GM12891 (cell line): ENCODE measurements around the gene AMZ2.
"Not testable (repeated sequence)": the region's sequence is repeated elsewhere in the genome, so short reads cannot be mapped to it uniquely, and the experiment has no call there.

Source experiments
- DNase-seq: peaks from one replicate; pipeline ENCODE4 v3.0.0; 2011; ENCODE audit warnings: low spot score; ENCODE audit not compliant: insufficient read length
- FAIRE-seq: peaks from 2 replicates; lab custom pipeline; 2011; peaks lifted over from hg19 to GRCh38; lab: Jason Lieb, UNC
- PAX5 ChIP-seq: IDR thresholded peaks from 2 replicates; pipeline ENCODE4 v1.6.1; 2011; ENCODE audit warnings: low read length, moderate library complexity, mild to moderate bottlenecking; ENCODE audit not compliant: insufficient read depth, severe bottlenecking
- POLR2A ChIP-seq: IDR thresholded peaks from 2 replicates; pipeline ENCODE4 v1.6.1; 2011; ENCODE audit warnings: low read depth, low read length, control low read depth
- POLR2AphosphoS5 ChIP-seq: IDR thresholded peaks from 2 replicates; pipeline ENCODE4 v1.6.1; 2011; ENCODE audit warnings: low read depth, low read length, control low read depth
- POU2F2 ChIP-seq: IDR thresholded peaks from 2 replicates; pipeline ENCODE4 v1.6.1; 2011; ENCODE audit warnings: low read depth, mild to moderate bottlenecking, control low read depth, low read length, moderate library complexity
- SPI1 ChIP-seq: IDR thresholded peaks from 2 replicates; pipeline ENCODE4 v1.6.1; 2011; ENCODE audit warnings: low read depth, low read length, control low read depth
- TAF1 ChIP-seq: IDR thresholded peaks from 2 replicates; pipeline ENCODE4 v1.6.1; 2011; ENCODE audit warnings: low read depth, low read length, control low read depth

The AMZ2 gene

DNA sequence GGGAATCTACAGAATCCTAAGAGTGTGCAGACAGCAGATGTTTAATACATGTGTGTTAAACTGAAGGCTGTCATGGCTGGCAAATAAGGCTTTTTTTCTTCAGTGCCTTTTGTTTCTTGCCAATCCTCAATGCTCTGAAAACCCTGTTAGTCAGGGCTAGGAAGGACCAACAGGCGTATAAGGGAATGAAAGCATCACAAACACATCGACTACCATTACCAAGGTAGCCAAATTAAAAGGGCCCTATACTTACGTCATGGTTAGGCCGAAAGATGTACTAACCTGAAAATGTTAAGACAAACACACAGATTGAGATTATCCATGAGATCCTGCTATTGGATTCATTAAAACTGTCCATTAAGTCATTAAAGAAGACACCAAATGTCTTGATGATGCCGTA lies 30.0 kb downstream of the AMZ2 start:
- FAIRE-seq (no peak), DNase-seq (no peak)
- TF ChIP-seq SPI1 (no peak), POLR2A (no peak), POU2F2 (no peak), TAF1 (no peak), POLR2AphosphoS5 (no peak)

GRCh38 chr17:68281965-68282364 lies 34.1 kb downstream of the AMZ2 start:
- not testable (repeated sequence) for FAIRE-seq, DNase-seq

DNA sequence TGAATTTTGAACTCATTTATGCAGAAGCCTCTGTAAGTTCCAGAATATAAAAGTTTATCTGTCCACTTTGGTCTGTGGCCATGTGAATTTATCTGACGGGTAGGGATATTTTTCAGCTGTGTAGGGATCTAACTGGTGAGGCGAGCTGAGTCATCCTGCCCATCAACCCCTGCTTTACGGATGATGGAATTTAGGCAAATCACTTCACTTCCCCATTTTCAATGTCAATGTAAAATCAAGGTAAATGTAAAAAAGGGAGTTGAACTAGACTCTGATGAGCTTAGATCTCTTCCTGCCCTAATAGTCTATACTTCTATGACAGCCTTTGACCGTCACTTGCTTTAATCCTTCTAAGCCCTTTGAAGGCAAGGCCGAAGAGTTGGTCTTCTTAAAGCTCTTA lies 40.5 kb downstream of the AMZ2 start:
- DNase-seq (peak; percentile 32), FAIRE-seq (peak; percentile 90)
- TF ChIP-seq POU2F2 (peak; percentile 77; the same call in 1 of the 2 replicates), TAF1 (no peak), POLR2AphosphoS5 (no peak), PAX5 (peak; percentile 25), SPI1 (peak; percentile 98), POLR2A (0 out of 2 replicates have a peak, but pooled peaks have one; percentile 33)

- no peak for TF ChIP-seq PAX5
- TF ChIP-seq SPI1: no peak
- TF ChIP-seq POU2F2: no peak
- TF ChIP-seq POLR2A: no peak
- no peak for TF ChIP-seq TAF1
- no peak for TF ChIP-seq POLR2AphosphoS5
- DNase-seq (no peak), FAIRE-seq (peak; percentile 20)
These were observed 41.0 kb downstream of the AMZ2 start for GRCh38 chr17:68288804-68289203.

- FAIRE-seq (no peak), DNase-seq (no peak)
- no peak for TF ChIP-seq PAX5
These were observed 41.6 kb downstream of the AMZ2 start for GRCh38 chr17:68289473-68289872.

- no peak for DNase-seq
- TF ChIP-seq SPI1: no peak
- TF ChIP-seq POLR2AphosphoS5: no peak
- TF ChIP-seq PAX5: no peak
- no peak for TF ChIP-seq POU2F2
- TF ChIP-seq TAF1: no peak
- no peak for TF ChIP-seq POLR2A
- FAIRE-seq: no peak
These were observed 42.1 kb downstream of the AMZ2 start for GRCh38 chr17:68289936-68290267.

DNA sequence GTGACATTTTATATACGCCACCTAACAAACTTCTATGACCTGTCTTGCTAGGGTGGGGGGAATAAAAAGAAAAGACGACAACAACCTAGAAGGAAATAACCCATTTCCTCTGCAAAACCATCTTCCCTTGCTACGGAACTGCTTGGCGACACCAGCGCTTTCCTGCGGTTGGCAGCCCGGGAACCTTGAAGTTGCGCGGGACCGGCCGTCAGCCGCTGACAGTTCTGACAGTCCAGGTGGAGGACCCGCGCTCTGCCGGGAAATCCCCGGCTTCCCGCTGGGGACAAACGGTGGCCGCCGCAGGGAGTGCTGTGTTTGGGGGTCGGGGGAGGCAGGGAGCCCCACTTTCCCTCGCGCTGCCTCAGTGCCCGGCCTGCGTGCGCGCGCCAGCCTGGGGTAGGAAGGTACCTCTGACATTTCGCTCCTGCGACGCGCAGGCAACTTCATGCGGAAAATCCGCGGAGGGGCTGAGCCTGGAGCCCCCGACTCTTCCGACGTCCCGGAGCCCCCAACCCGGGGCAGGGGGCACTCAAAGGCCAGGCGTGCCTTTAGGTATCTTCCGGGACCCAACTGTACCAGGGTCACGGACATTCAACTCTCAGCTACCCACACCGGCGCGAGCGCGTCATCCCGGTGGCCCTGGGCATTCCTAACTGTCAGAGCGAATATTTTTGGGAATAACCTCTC lies 42.6 kb downstream of the AMZ2 start:
- TF ChIP-seq POLR2A (no peak), PAX5 (no peak), TAF1 (no peak), SPI1 (no peak), POU2F2 (no peak), POLR2AphosphoS5 (no peak)
- FAIRE-seq (peak; percentile 9), DNase-seq (no peak)

DNA sequence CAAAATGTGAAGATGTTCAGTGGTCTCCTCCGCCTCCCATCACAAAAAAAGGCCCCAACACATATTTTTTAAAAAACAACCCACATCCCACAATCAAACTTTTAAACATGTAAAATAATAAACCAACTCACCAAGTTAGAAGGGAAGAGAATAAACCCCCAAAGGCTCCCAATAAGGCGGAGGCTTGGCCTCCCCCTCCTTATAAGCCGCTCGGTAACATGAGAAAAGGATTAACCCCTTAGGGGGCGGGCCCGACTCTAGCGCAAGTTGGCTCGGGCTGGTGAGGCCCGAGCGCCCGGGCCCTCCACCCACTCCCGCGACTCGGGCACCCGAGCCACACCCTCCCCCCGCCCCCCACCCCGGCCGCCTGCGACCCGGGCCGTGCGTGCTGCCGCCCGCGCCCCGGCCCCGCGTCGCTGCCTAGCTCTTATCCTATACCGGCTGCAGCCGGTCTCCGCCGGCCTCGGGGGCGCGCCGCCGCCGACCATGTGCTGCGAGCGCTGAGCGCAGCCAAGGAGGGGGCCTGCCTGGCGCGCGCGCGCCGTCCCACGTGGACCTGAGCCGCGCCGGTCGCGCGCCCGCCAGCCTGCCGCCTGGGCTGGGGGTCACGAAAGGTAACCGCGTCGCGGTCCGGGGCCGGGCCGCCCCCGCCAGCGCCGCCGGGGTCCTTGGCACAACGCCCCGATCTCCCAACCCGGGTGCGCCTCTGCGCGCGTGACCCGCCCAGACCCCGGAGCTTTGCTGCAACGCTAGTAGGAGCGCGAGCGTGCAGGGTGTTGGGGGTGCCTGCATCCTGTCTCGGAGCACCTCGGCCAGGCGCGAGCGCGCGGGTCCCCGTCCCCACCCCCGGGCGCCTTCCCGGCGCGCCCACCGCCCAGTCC lies 43.4 kb downstream of the AMZ2 start, which contains the start of the genes ARSG and SLC16A6:
ARSG (plus strand) TSS at position 541 of the 881 bp plus-strand sequence. CDS start 15,999 bp downstream, outside the sequence.
SLC16A6 (minus strand) TSS at position 173 of the 881 bp plus-strand sequence. CDS start 12,807 bp downstream, outside the sequence.
- peak; percentile 95 for FAIRE-seq
- DNase-seq: peak; percentile 77

DNA sequence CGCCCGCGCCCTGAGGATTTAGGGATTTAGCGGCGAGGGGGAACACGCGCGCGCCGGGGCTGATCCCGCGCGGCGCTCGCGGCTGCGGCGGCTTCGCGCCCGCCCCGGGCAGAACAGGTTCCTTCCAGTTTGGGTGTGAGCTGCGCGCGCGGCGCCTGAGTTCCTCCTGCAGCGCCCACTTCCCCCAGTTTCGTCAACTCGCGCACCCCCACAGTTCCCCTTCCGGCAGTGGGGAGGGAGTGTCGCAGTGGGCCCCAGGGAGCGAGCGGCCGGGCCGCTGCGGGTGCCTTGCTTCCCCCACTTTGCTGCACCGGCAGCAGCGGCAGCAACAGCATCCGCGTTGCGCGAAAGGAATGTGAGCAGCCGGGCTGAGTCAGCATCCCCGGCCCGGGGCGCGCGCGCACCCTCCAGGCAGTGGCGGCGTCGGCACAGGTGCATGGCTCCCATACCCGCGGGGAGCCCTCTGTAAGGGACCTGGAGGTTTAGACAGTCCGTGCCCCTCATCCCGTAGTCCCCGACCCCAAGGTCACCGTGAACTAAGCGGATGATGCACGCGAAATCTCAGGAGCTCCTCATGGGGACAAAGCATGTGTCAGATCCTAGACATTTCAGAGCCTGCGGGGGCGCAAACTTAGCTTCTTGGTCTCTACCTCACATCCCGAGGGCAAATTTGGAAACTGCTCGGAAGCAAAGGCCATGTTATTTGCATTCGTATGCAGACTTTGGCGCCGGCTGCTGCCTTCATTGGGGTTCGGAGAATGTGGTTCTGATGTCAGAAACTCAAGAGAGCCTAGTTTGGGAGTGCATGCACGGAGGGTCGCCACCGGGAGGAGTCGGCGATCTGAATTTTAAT lies 44.2 kb downstream of the AMZ2 start:
- peak; percentile 96 for FAIRE-seq
- TF ChIP-seq PAX5 (no peak), POLR2A (no peak; the same call in 1 of the 2 replicates), TAF1 (peak; percentile 84), SPI1 (peak; percentile 77), POU2F2 (peak; percentile 83; the same call in 1 of the 2 replicates), POLR2AphosphoS5 (peak; percentile 65)
- DNase-seq: peak; percentile 82

More for the DNA sequence above, 43.4 kb downstream of the AMZ2 start, which contains the start of the genes ARSG and SLC16A6:
- TF ChIP-seq SPI1: no peak
- no peak; the same call in 1 of the 2 replicates for TF ChIP-seq TAF1
- 0 out of 2 replicates have a peak, but pooled peaks have one; percentile 18 for TF ChIP-seq POU2F2
- TF ChIP-seq PAX5: no peak
- no peak; the same call in none of the 2 replicates for TF ChIP-seq POLR2A
- TF ChIP-seq POLR2AphosphoS5: 0 out of 2 replicates have a peak, but pooled peaks have one; percentile 65
